HCT116 (cell line): ENCODE measurements around the gene CCDC137. TPM values are rescaled to one million over a fixed set of nuclear protein-coding genes. Genes with fewer than 3 reads are reported as not detected.

Experiments used
- ATAC-seq: fragments of 200-7000 bp; cut with Tn5 transposase; 2 replicates; pipeline ENCODE4 v1.9.1; 2020; ENCODE audit warnings: mild to moderate bottlenecking, moderate library complexity
- BruUV-seq: library from RNA; stranded (reverse); fragments of 400-500 nt; replicated peaks from 2 replicates; lab custom pipeline; 2021; lab: Mats Ljungman, UMichigan
- CTCF ChIA-PET: fragments of 300-600 bp; sonication (Branson Sonifier 250); formaldehyde crosslinking; loops from one replicate; lab custom pipeline; 2021; ENCODE audit warnings: antibody characterized with exemption; lab: Charles Lee
- POLR2A ChIA-PET: fragments of 300-600, 350-600 bp; sonication (Branson Sonifier 250); formaldehyde crosslinking; loops from one replicate; lab custom pipeline; 2021; ENCODE audit warnings: antibody characterized with exemption; lab: Charles Lee
- RAD21 ChIA-PET, 2 experiments: fragments of 300-600 bp; sonication (Branson Sonifier 250); formaldehyde crosslinking; loops; one replicate each; lab custom pipeline; 2023; ENCODE audit warnings: low total read pairs in 2 of 2; ENCODE audit not compliant: uncharacterized antibody in 2 of 2, unreplicated experiment in 2 of 2, low non-redundant PET in 1 of 2; lab: Charles Lee
- DNase-seq: peaks from one replicate; pipeline ENCODE4 v3.0.0-alpha.2; 2010; ENCODE audit warnings: low read depth, low spot score
- H2AFZ ChIP-seq: fragments of 200-600 bp; shearing (Covaris generic), sonication (generic); 2 replicates; pipeline ENCODE4 v1.6.1; 2017; ENCODE audit warnings: low read depth, mixed run types, mixed read lengths, antibody characterized with exemption, low read length; ENCODE audit not compliant: poor library complexity, severe bottlenecking
- H3K27ac ChIP-seq: 2 replicates; pipeline ENCODE4 v1.5.1; 2012; ENCODE audit warnings: low read depth, low read length
- H3K27me3 ChIP-seq: fragments of 200-600 bp; sonication (generic); 2 replicates; pipeline ENCODE4 v1.6.1; 2016; ENCODE audit warnings: mixed run types, low read length, mixed read lengths; ENCODE audit not compliant: insufficient read depth
- H3K36me3 ChIP-seq, 2 experiments: fragments of 200-500 bp in 1 of 2; fragments of 200-600 bp in 1 of 2; sonication (Bioruptor generic) in 1 of 2; sonication (generic) in 1 of 2; 2 replicates each; pipeline versions ENCODE4 v1.5.1 to v1.6.1; 2014 to 2016; ENCODE audit warnings: low read length in 2 of 2, inconsistent platforms in 1 of 2, mixed read lengths in 1 of 2, mixed run types in 1 of 2; ENCODE audit not compliant: insufficient read depth in 2 of 2, control insufficient read depth in 1 of 2
- H3K4me1 ChIP-seq, 2 experiments: fragments of 200-600 bp in 1 of 2; sonication (generic) in 1 of 2; 2 replicates each; pipeline versions ENCODE4 v1.5.1 to v1.6.1; 2012 to 2017; ENCODE audit warnings: low read length in 2 of 2, inconsistent platforms in 1 of 2, mild to moderate bottlenecking in 1 of 2, mixed read lengths in 1 of 2, mixed run types in 1 of 2, moderate library complexity in 1 of 2; ENCODE audit not compliant: insufficient read depth in 2 of 2, control insufficient read depth in 1 of 2
- H3K4me2 ChIP-seq: fragments of 200-600 bp; sonication (generic); 2 replicates; pipeline ENCODE4 v1.6.1; 2017; ENCODE audit warnings: mixed run types, low read length, mixed read lengths
- H3K4me3 ChIP-seq, 2 experiments: fragments of 200-600 bp in 1 of 2; sonication (generic) in 1 of 2; replicated peaks in 1 of 2; 2 replicates each; pipeline ENCODE4 v1.5.1; 2011 to 2016; ENCODE audit warnings: low read length in 2 of 2, control low read depth in 1 of 2, low read depth in 1 of 2, mild to moderate bottlenecking in 1 of 2, mixed read lengths in 1 of 2, mixed run types in 1 of 2
- H3K79me2 ChIP-seq: fragments of 200-600 bp; sonication (generic); 2 replicates; pipeline ENCODE4 v1.6.1; 2017; ENCODE audit warnings: mild to moderate bottlenecking, mixed run types, low read length, moderate library complexity, mixed read lengths; ENCODE audit not compliant: insufficient read depth
- H3K9ac ChIP-seq: fragments of 200-600 bp; sonication (generic); 2 replicates; pipeline ENCODE4 v1.6.1; 2016; ENCODE audit warnings: low read length, mixed read lengths
- H3K9me2 ChIP-seq: fragments of 200-600 bp; sonication (generic), shearing (Covaris generic); 2 replicates; pipeline ENCODE4 v1.6.1; 2017; ENCODE audit warnings: mixed run types, mild to moderate bottlenecking, moderate library complexity; ENCODE audit not compliant: insufficient read depth
- H3K9me3 ChIP-seq, 2 experiments: fragments of 200-500 bp in 1 of 2; fragments of 200-600 bp in 1 of 2; sonication (Bioruptor generic) in 1 of 2; sonication (generic) in 1 of 2; 2 replicates each; pipeline ENCODE4 v1.6.1; 2014 to 2017; ENCODE audit warnings: low read length in 2 of 2, mixed read lengths in 2 of 2, inconsistent platforms in 1 of 2, low read depth in 1 of 2, mild to moderate bottlenecking in 1 of 2, mixed run types in 1 of 2, moderate library complexity in 1 of 2; ENCODE audit not compliant: control insufficient read depth in 1 of 2, insufficient read depth in 1 of 2
- H4K20me1 ChIP-seq: fragments of 200-600 bp; sonication (generic), shearing (Covaris generic); 2 replicates; pipeline ENCODE4 v1.6.1; 2017; ENCODE audit warnings: mixed run types, mild to moderate bottlenecking, moderate library complexity; ENCODE audit not compliant: insufficient read depth
- EGR1 ChIP-seq: IDR thresholded peaks from 2 replicates; pipeline ENCODE4 v1.6.1; 2012; ENCODE audit warnings: low read depth
- EZH2 ChIP-seq: fragments of 200-600 bp; sonication (generic); IDR thresholded peaks from 2 replicates; pipeline ENCODE4 v1.6.1; 2017; ENCODE audit warnings: antibody characterized with exemption, mixed run types
- JUND ChIP-seq: IDR thresholded peaks from 2 replicates; pipeline ENCODE4 v1.6.1; 2012
- MAX ChIP-seq: IDR thresholded peaks from 2 replicates; pipeline ENCODE4 v1.6.1; 2012
- SP1 ChIP-seq: IDR thresholded peaks from 2 replicates; pipeline ENCODE4 v1.6.1; 2012; ENCODE audit warnings: low read depth
- SRF ChIP-seq: IDR thresholded peaks from 2 replicates; pipeline ENCODE4 v1.6.1; 2012; ENCODE audit warnings: low read depth
- TCF7L2 ChIP-seq: IDR thresholded peaks from 2 replicates; pipeline ENCODE4 v1.7.0; 2011; ENCODE audit warnings: borderline replicate concordance, inconsistent platforms; ENCODE audit not compliant: insufficient read depth, insufficient read length; ENCODE audit errors: extremely low read depth
- ZBTB33 ChIP-seq: IDR thresholded peaks from 2 replicates; pipeline ENCODE4 v1.6.1; 2011; ENCODE audit warnings: mild to moderate bottlenecking, low read length, moderate library complexity; ENCODE audit not compliant: insufficient replicate concordance; ENCODE audit errors: extremely low read depth
- ZNF274 ChIP-seq: fragments of 200-500 bp; sonication (Bioruptor generic); IDR thresholded peaks from 2 replicates; pipeline ENCODE4 v1.6.1; 2014; ENCODE audit warnings: mild to moderate bottlenecking, low read depth, low read length, inconsistent platforms
- intact Hi-C: fragments of 100-400 bp; cut with micrococcal nuclease; formaldehyde crosslinking; loops from 2 replicates; pipeline ENCODE4 v1.10.0; 2022
- total RNA-seq: library from RNA; stranded (reverse); gene quantifications from one replicate; pipeline ENCODE4 v1.2.1, GENCODE V29; 2021; ENCODE audit not compliant: unreplicated experiment

The CCDC137 gene
- total RNA-seq, 1 experiment from 2014 or later: 77.5 TPM

- peaks cover 14% of the 10 kb centered on the region; the same call in 1 of the 2 replicates for H4K20me1 ChIP-seq
- no peaks in the 10 kb centered on the region for H3K9me2 ChIP-seq
- ATAC-seq: no peak
- intact Hi-C loops: no loop called here
- no peak overlapping the region for H3K9ac ChIP-seq
- H3K27me3 ChIP-seq: no peaks in the 10 kb centered on the region
- H3K79me2 ChIP-seq: peaks cover 30% of the 10 kb centered on the region
- H3K4me3 ChIP-seq: no peak overlapping the region
- RAD21 ChIA-PET: no interaction called here
- no peak for DNase-seq
- no peak overlapping the region for H3K4me2 ChIP-seq
- BruUV-seq: no TSS peak
- H3K4me1 ChIP-seq: peaks cover 15 to 48% of the 10 kb centered on the region in 2 experiments
- TF ChIP-seq SP1 (no peak), EZH2 (no peak), ZNF274 (no peak), MAX (no peak), TCF7L2 (no peak), JUND (no peak), EGR1 (no peak), ZBTB33 (no peak), SRF (no peak)
- CTCF ChIA-PET: interaction anchor here (1.2 kb wide), 1 partner anchor 29 kb away, joined by 3 read pairs; no protein-coding TSS in a partner anchor
- no peak overlapping the region for H2AFZ ChIP-seq
- no peak overlapping the region for H3K27ac ChIP-seq
- no peaks in the 10 kb centered on the region for H3K36me3 ChIP-seq
- POLR2A ChIA-PET: no interaction called here
- no peaks in the 10 kb centered on the region for H3K9me3 ChIP-seq
Measured at GRCh38 chr17:81638683-81639082, 27.9 kb upstream of the CCDC137 start.
